ENCODE measurements around the gene YIF1A.

YIF1A gene

DNA sequence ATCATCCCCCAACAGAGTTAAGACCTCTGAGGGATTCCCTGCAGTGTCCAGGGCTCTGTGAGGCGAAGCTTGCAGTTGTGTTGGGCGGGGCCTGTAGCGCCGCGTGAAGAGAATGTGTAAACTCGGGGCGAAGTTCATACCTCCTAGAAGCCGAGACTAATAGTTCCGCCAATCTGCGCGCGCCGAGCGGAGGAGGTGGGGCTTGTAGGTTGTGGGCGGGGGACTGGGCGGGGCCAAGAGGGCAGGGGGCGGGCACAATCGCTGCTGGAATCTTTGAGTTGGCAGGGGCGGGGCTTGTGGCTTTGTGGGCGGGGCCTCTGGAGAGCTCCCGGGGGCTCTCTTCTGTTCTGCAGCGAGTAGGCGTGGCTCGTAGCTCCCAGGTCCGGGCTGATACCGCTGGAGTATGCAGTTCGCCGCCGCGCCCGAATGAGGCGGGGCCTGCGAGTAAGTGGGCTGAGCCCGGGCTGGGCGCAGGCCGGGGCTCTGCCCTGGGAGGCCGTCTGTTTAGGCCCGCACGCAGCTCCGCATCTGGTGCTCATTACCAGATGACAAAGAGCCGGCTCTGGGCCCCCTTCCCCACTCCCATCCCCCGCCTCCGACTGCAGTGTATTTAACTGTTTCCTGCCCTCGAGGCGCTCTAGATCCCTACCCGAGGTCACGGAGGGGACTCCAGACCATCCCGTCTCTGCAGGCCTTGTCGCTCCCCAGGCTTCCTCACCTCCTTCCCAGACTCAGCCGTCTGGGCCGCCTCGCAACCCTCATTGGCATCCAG is 23.8 kb upstream of the YIF1A start (continued):
- TF ChIP-seq PATZ1 (tag by site-specific recombination; IDR thresholded peaks at IDR 0.05) = peak; percentile 25
- TF ChIP-seq ZBTB20 (tag by site-specific recombination; IDR thresholded peaks at IDR 0.05) = peak; percentile 41; the same call in 1 of the 2 replicates
- no peak for TF ChIP-seq HOXD13 (CRISPR knock-in tag; IDR thresholded peaks at IDR 0.05; ENCODE audit: borderline replicate concordance)
- TF ChIP-seq ZNF843 (tag by site-specific recombination; IDR thresholded peaks at IDR 0.05) = no peak
- TF ChIP-seq, protein P1, sequence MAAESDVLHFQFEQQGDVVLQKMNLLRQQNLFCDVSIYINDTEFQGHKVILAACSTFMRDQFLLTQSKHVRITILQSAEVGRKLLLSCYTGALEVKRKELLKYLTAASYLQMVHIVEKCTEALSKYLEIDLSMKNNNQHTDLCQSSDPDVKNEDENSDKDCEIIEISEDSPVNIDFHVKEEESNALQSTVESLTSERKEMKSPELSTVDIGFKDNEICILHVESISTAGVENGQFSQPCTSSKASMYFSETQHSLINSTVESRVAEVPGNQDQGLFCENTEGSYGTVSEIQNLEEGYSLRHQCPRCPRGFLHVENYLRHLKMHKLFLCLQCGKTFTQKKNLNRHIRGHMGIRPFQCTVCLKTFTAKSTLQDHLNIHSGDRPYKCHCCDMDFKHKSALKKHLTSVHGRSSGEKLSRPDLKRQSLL (tag by site-specific recombination; IDR thresholded peaks at IDR 0.05) = peak; percentile 63; the same call in 1 of the 2 replicates
- no peak for TF ChIP-seq KLF8 (tag by site-specific recombination; IDR thresholded peaks at IDR 0.05)
- no peak for TF ChIP-seq ZIC2 (tag by site-specific recombination; IDR thresholded peaks at IDR 0.05)
- TF ChIP-seq SP2 (tag by site-specific recombination; IDR thresholded peaks at IDR 0.05) = peak; percentile 27
- no peak for TF ChIP-seq FEZF1 (tag by site-specific recombination; IDR thresholded peaks at IDR 0.05)
- TF ChIP-seq OSR2 (tag by site-specific recombination; IDR thresholded peaks at IDR 0.05) = no peak
- TF ChIP-seq ZNF148 (tag by site-specific recombination; IDR thresholded peaks at IDR 0.05; ENCODE audit: borderline replicate concordance) = no peak
- TF ChIP-seq ZNF600 (tag by site-specific recombination; IDR thresholded peaks at IDR 0.05) = peak; percentile 53; the same call in 1 of the 2 replicates

- peak overlapping the region; percentile 50 for H3K4me3 ChIP-seq (ENCODE audit: low read depth, low read length)
- H3K36me3 ChIP-seq (ENCODE audit: control insufficient read depth in 2 of 2, insufficient read depth in 1 of 2, low read length in 2 of 2) = no peaks in the 10 kb centered on the region
- ChIA-PET POLR2A (interaction anchor here (0.5 to 2.2 kb wide), 23 partner anchors 9 to 807 kb away, joined by 3 to 32 read pairs (median 4); partner anchors contain the start of genes BRMS1, FIBP, KDM2A and MRPL11), CTCF (interaction anchor here (0.6 to 3.4 kb wide), 55 partner anchors 10 to 713 kb away, joined by 3 to 29 read pairs (median 4); partner anchors contain the start of genes B4GAT1, BRMS1, RIN1 and TMEM151A)
- peak overlapping the region; percentile 52; the same call in 1 of the 2 replicates for H3K27ac ChIP-seq (ENCODE audit: extremely low read depth, low read depth, low read length)
- no peaks in the 10 kb centered on the region for H3K4me1 ChIP-seq (ENCODE audit: control insufficient read depth, insufficient read depth, low read length)
- no peaks in the 10 kb centered on the region for H3K9me3 ChIP-seq (ENCODE audit: control insufficient read depth, insufficient read depth, low read depth, low read length)
- 0 out of 2 replicates have a peak, but pooled peaks have one; percentile 25 for TF ChIP-seq ZNF76 (tag by site-specific recombination; IDR thresholded peaks at IDR 0.05; ENCODE audit: borderline replicate concordance, low read depth)
- no peak for TF ChIP-seq SCRT2 (tag by site-specific recombination; IDR thresholded peaks at IDR 0.05)
- no peak for TF ChIP-seq ZNF837 (tag by site-specific recombination; IDR thresholded peaks at IDR 0.05)
- TF ChIP-seq ZBTB7A (tag by site-specific recombination; IDR thresholded peaks at IDR 0.05; ENCODE audit: low read depth) = no peak
- TF ChIP-seq ZNF654 (tag by site-specific recombination; IDR thresholded peaks at IDR 0.05; ENCODE audit: low read depth) = peak; percentile 67
- peak; percentile 91 for TF ChIP-seq ZNF335 (tag by site-specific recombination; conservative IDR thresholded peaks at IDR 0.05)
- no peak for TF ChIP-seq ZNF148 (tag by site-specific recombination; IDR thresholded peaks at IDR 0.05; ENCODE audit: borderline replicate concordance)
- peak; percentile 91 for TF ChIP-seq ZBTB20 (tag by site-specific recombination; IDR thresholded peaks at IDR 0.05)
- TF ChIP-seq ZBTB8A (tag by site-specific recombination; IDR thresholded peaks at IDR 0.05) = peak; percentile 98
- TF ChIP-seq HOXD13 (CRISPR knock-in tag; IDR thresholded peaks at IDR 0.05; ENCODE audit: borderline replicate concordance) = no peak
- no peak for TF ChIP-seq ZBTB1 (tag by site-specific recombination; IDR thresholded peaks at IDR 0.05)
- TF ChIP-seq ZNF132 (tag by site-specific recombination; IDR thresholded peaks at IDR 0.05; ENCODE audit: borderline replicate concordance) = no peak
- TF ChIP-seq ZBTB10 (tag by site-specific recombination; IDR thresholded peaks at IDR 0.05) = peak; percentile 80
- peak; percentile 70 for TF ChIP-seq GLIS1 (tag by site-specific recombination; IDR thresholded peaks at IDR 0.05)
- peak; percentile 29; the same call in 1 of the 2 replicates for TF ChIP-seq KLF10 (tag by site-specific recombination; IDR thresholded peaks at IDR 0.05)
Observed at GRCh38 chr11:66311965-66312548, 23.1 kb upstream of the YIF1A start.

Data from HEK293 (cell line).